ENCODE data around the gene RHBDL1.
"Not testable (repeated sequence)": the region's sequence is repeated elsewhere in the genome, so short reads cannot be mapped to it uniquely, and the experiment has no call there.

The RHBDL1 gene

DNA sequence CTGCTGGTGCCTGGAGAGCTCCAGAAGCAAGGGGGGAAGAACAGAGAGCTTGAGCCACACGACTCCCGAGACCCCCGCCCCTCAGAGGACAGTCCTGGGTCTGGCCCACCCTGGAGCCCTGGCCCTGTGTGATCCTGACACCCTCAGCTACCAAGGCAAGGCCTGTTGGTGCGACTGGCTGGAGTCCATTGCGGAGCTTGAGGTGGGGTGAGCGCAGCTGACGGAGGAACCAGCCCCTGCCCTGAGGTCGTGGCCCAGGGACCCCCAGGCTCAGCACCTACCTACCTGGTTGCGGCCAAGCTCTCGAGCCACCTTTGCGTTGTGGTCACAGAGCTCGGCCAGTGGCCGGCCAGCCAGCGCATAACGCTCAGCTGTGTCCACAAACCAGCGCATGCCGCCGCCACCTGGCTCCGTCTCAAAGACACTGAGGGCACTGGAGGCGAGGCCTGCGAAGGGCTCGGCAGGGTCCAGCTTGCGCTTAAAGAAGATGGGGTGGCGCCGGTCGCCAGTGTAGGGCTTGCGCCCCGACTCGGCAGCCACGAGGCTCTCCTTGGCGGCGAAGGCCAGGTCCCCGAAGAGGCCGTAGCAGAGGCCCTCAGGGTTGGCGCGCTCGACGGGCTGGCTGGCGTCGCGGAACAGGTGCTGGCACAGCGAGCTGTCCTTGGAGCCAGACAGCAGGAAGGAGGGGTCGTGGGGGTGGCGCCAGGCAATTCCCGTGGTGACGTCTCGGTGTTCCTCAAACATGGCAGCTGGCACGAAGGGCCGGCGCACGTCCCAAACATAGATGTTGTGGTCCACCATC is 11.2 kb downstream of the RHBDL1 start:
- DNase-seq (ENCODE audit: low spot score) = no peak

DNA sequence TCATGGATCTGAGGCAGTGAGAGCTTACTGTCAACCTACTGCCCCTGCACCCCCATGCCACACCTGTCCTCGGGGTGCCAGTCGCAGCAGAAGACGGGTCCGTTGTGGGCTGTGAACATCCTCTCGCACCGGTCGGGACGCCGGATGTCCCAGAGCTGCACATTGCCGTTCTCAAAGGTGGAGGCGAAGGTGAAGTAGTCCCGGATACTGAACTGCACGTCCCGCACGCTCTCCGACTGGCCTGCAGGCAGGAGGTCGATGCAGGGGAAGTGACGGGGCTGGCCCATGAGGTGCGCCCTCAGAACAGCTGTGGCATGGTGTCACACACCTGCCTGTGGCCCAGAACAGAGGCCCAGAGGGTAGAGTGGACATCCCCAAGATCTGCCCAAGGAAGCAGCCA is 12.0 kb downstream of the RHBDL1 start:
- no peak for DNase-seq (ENCODE audit: low spot score)

DNA sequence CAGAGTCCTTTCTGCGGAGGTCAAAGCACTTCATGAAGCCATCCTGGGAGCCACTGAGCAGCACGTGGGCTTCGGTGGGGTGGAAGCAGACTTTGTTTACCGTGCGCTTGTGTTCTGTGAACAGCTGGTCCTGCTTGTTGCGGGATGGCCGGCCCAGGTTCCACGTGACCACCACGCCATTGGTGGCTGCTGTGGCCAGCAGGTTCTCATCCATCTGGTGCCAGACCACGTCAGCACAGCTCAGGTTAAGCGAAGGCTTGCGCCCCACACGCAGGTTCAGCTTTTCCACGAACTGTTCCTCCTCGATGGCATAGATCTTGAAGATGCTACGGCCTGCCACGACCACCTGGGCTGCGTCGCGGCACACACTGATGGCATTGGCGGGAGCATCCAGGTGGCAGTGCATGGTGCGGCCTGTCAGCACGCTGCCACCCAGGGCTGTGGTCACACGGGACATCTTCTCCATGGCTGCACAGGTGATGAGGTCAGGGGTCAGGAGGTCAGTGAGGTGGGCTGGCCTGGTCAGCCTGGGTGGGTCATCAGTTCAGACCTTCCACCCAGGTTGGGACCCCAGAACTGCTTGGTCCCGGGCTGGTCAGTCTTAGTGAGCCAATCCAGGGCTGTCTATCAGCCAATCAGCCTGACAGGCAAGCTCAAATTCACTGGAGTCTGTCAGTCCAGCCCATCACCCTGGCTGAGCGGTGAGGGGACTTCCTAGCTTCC is 13.9 kb downstream of the RHBDL1 start:
- DNase-seq (ENCODE audit: low spot score) = no peak

DNA sequence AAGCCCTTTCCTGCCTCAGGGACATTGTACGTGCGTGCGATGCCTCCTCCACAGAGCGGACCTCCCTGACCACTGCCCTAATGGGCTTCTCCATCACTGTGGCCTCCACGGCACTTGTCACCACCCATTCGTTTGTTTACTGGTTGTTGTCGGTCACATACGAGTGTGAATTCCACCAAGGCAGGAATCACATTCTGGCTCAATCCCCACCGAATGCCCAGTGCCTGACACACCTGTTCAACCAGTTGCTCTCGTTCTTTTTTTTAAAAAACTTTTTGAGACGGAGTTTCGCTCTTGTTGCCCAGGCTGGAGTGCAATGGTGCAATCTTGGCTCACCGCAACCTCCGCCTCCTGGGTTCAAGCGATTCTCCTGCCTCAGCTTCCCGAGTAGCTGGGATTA is 15.8 kb downstream of the RHBDL1 start:
- not testable (repeated sequence) for DNase-seq (ENCODE audit: low spot score)

DNA sequence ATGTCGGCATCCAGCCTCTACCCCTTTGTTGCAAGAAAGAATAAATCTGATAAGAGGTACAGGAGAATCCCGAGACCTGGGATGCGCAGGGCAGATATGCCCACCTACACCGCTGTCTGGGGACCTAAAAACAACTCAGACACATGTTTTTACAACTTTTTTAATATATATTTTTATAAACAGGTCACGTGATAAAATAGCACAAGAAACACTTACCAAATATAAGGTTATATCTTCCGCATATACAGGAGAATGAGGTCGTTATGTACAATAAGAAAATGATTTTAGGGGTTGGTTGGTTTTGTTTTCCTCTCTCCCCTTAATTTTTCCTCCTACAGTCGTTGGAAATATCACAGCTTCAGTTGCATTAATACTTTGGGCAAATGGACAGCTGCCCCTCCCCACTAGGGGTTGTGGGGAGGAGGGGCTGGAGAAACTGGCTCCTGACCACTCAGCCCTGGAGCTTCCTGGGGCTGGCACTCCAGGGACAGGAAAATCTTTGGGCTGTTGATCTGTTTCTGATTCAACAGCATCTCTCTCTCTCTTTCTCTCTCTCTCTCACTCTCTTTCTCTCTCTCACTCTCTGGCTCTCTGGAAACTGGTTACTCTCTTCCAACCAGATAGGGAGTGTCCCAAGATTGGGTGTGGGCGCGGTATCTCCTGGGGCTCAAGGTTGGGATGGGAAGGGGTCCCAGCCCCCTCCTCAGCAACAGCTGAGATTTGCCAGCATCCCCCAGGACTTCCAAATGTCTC is 17.1 kb downstream of the RHBDL1 start:
- no peak for DNase-seq (ENCODE audit: low spot score)

DNA sequence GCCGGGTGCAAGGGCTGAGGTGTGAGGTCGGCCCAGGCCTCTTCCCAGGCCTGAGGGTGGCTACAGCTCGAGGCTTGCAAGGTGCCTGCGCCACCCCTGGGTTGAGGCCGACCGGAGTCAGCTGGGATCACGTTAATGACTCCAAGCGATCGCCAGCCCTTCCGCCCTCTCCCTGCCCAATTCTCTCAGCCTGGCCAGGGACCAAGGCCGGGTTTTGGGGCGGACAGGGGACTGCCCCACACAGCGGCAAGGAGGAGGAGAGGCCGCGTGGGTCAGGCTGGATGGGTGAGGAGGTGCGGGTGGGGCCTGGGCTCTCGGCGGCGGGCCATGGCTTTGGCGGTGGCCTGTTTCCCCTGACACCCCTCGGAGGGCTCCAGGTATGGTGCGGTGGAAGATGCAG is 17.9 kb downstream of the RHBDL1 start:
- DNase-seq (ENCODE audit: low spot score) = no peak

DNA sequence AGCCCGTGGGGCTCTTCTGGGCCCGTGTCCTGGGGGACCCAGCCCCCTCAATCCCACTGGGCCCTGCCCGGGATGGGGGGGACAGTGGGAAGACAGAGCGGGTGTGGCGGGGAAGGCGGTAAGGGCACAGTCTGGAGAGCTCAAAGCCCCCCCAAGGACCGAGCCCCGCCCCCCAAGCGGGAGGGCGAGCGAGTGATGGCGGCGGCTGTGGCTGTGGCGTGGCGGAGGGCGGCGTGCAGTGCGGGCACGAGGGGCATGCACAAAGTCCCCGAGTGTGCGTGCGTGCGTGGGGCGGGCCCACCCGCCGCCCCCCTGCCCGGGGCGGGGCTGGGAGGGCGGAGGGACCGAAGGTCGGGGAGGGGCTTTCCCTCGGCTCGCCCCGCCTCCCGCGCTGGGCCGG is 18.3 kb downstream of the RHBDL1 start:
- no peak for DNase-seq (ENCODE audit: low spot score)

DNA sequence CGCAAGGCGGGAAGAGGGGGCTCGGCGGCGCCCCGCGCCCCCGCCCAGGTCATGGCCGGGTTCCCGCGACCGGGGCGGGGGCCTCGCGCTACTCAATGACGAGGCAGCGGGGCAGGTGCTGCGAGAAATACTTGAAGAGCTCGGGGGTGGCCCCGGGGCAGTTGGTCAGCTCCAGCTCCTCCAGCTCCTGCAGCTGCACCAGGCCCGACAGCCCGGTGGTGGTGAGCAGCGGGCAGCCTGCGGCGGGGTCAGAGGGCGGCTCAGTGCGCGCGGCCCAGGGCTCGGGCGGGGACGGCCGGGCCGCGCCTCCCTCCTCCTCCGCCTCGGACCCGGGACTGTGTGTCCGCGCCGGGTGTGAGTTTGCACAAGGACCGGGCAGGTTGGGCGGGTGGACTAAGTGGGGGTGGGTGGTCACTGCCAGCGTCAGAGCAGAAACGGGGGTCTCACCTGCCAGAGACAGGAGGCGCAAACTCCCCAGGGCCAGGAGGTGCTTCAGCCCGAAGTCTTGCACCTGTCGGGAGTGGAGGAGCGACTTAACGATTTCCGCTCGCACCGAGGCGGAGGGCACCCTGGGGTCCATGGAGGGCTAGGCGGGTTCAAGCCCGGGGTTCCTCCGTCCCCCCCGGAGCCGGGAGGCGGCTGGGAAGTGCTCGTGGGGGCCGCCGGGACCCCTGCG is 18.9 kb downstream of the RHBDL1 start:
- DNase-seq (ENCODE audit: low spot score) = no peak

DNA sequence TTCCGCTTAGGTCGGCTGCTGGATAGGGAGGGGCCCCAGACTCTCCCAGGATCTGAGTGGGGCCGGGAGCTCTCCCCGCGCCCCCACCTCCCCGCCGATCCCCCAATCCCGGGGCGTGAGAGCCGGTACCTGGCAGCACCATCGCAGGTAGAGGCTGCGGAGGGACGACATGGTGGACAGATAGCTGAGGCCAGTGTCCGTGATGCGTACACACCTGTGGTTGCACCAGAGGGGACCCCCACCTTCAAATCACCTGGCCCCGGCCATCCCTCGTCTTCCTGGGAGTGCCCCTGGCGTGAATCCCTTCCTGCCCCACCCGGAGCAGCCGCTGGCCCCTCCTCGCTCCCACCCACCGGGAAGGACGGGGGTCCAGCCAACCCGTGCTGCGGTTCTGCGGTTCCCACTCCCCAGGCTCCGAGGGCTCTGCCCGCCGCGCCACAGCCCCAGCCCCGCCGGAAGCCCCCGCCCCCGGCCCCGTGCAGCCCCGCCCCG is 19.4 kb downstream of the RHBDL1 start:
- DNase-seq (ENCODE audit: low spot score) = no peak

DNA sequence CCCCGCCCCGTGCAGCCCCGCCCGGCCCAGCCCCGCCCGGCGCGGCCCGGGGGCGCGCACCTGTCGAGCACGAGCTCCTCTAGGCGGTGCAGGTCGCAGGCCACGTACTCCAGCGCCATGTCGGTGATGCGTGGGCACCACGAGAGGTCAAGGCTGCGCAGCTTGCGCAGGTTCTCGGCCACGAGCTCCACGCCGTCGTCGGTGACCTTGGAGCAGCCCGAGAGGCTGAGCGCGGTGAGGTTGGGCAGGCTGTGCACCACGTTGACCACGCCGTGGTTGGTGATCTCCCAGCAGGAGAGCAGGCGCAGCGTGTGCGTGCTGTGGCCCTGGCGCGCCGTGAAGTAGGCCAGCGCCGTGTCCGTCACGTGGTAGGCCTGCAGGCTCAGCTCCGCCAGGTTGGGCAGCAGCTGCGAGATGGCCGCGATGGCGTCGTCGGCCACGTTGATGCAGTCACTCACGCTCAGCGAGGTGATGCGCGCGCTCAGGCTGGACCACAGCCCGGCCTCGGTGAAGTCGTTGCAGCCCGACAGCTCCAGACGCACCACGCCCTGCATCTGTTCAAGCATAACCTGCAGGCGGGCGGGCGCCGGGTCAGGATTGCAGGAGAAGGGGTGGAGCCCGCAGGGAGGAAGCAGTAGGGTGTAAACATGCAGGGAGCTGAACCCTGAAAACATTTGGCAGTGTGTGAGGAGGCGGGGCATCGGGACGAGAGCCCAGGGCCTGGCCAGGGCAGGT is 20.1 kb downstream of the RHBDL1 start:
- DNase-seq (ENCODE audit: low spot score) = peak; percentile 67

DNA sequence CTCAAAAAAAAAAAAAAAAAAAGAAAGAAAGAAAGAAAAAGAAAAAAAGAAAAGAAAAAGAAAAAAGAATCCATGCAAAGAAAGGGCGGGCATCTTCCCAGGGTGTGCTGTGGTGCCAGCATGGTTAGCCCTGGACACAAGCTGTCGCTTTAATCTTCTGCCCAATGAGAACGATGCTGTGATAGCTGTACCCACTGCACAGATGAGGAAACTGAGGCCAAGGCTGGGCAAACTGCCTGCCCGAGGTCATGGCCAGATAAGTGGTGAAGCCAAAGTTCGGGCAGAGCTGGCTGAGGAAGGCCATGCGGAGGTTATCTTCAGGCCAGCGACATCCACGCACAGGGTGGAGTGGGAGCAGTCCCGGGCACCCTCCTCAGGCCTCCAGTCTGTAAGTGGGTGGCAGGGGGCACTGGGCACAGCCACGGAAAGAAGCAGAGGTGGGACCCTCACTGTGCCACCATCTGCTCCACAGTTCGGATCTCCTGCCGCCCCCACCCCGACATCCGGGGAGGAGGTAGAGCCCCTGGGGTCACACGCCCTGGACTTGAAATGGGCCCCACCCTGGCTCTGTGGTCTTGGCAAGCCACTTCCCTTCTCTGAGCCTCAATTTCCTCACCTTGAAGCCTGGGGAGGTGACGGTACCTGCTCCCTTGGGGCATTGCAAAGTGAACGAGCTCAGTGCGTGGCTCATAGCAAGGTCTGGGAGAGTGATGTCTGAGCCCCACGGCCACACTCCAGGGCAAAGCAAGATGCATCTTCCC is 23.6 kb downstream of the RHBDL1 start:
- DNase-seq (ENCODE audit: low spot score) = no peak

DNA sequence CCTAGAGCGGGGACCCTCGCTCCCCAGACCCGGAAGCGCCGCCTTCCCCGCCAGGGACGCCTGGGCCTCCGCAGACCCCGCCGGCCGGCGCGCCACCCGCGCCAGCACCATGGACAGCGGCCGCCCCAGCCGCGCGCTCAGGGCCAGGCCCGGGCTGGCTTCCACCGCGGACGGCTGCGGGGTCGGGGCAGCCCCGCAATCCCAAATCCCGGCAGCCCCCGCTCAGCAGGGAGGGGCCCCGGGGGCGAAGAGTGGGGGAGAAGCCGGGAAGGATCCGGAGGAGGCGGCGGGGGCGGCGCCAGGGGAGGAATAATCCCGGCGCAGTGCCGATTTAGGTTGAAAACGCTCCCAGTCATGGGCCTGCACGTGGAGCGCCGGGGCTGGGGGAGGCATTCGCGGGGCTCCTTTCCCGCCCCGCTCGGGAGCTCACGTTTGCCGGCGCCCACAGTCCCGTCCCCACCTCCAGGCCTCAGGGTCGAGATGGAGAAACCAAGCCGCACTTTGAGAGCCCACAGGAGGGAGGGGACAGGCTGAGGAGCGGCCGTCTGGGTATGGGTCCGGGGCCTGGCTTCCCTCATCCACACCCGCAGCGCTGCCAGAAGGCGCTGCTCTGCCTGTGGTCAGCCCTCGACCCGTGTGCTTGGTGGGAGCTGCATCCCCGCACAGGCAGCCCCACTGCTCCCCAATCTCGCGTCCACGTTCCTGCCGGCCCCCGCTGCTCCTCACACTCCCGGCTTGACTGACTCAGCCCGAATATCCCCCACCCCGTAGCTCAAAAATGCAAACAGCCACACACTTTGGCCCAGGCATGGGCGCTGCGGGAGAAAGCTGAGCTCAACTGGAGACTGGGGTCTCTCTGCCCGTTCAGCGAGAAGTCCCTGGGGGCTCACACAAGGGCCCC is 25.5 kb downstream of the RHBDL1 start:
- DNase-seq (ENCODE audit: low spot score) = peak; percentile 43

DNA sequence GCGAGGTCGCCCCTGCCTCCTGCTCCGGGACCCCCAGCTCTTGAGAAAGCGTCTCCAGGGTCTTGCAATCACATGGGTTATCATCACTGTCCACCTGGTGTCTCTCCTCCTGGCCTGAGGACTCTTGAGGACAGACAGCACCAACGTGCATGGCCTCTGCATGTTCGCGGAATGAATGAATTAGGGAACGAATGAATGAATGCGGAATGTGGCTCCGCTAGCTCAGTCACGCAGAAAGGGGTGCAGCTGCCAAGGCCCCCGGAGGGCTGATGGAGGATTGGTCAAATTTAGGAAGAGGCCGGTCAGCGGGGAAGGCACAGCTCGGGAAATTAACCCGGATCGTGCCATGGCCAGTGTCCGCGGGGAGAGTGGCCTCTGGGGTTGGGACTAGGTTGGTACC is 26.9 kb downstream of the RHBDL1 start:
- DNase-seq (ENCODE audit: low spot score) = no peak

DNA sequence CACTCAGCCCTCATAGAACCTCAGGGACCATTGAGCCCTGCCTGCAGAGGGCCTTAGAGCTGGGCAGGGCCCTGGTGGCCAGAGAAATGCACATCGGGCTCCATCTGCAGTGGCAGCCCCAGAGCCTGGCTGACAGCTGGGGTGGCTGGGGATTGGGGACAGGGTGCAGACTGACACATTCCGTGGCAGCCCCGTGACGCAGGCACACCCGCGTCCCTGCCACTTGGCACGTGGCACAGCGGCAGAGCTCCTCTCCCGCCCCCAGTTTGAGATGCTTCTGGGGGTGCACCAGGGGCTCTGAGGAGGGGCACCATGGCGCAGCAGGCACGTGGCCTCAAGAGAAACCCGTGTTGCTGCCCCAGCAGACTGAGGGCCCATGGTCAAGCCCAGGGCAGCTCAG is 27.9 kb downstream of the RHBDL1 start:
- DNase-seq (ENCODE audit: low spot score) = no peak

DNA sequence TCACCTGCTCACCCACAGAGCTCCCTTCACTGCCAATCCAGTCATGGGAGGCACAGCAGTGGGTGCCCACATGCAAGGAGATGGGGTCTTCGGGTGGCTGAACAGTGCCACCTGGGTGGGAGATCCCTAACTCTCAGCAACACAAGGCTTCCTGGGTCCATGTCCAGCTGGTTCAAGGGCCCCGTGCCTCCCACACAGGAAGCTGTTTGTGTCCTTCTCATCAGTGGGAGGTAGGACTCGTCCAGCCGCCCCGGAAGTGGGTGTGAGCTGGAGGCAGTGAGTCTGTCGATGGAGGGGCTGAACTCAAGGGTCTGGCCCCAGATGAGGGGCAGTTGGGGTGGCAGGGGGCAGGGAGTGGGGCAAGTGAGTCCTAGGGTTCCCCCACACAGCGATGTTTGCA is 28.6 kb downstream of the RHBDL1 start:
- no peak for DNase-seq (ENCODE audit: low spot score)

DNA sequence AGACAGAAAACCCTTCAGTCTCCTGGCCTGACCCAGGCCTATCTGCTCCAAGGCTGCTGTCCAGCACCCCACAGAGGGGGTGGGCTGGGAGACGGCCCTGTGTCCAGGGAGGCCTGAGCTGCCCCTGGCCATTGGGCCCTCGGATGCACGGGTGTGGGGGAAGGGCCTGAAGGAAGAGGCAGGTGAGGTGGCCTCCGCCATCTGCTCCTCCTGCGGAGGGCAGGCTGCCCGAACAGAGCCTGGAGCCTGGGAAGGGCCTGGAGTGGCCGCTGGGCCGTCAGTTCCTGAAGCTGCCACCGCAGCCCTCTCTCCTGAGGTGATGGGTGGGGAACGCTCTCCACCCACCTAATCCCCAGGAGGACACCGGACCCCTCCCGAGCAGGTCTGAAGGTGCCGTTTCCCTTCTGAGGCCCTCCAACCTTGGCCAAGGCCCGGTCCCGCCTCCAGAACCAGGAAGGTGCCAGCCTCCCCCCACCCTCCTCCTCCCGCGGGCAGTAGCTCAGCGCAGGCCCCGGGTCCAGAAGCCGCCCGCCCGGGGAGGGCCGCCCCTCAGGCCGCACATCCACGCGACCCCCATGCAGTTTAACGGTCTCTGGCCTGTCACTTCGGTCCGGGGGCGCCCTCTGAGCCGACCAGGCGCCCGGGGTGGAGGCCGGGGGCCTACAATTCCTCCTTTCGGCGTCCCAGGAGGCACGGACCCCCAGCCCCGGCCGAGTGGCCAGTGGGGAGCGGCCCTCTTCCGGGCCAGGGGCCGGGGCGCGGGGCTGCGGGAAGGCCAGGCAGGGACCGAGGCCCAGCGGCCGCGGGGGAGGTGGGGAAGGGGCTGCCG is 29.3 kb downstream of the RHBDL1 start:
- DNase-seq (ENCODE audit: low spot score) = no peak

DNA sequence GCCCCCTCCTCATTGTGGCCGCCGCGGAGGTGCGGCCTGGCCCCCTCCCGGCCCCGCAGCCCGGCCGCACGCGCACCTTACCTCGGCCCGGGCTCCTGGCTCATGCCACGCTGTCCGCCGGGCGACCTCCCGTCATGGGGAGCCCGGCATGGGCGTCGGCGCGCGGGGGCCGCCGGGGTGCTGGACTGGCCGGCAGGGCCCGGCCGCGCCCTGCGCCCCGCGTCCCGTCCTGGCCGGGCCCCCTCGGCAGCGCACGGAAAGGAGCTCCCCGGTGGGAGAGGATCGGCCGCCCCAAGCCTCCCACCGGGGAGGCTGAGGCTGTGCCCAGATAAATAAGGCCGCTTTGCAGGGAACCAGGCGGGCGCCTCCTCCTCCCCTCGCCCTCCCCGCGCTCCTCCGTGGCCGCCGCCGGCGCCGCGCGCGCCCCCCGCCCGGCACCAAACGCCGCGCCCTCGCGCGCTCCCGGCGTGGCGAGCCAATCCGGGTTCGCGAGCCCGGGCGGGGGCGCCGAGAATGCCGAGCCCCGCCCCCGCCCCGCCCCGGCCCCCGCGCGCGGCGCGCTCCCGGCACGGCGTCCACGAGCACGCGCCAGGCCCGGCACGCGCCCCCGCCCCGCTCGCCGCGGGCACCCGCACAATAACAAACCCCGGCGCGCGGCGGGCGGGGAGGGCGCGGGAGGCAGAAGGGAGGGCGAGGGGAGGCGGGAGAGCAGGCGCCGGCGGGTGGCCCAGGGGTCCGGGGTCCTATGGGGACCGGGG is 30.1 kb downstream of the RHBDL1 start, which contains the start of gene FBXL16:
FBXL16 (minus strand) TSS at position 371 of the 758 bp plus-strand sequence. CDS start 8,396 bp downstream, outside the sequence.
- DNase-seq (ENCODE audit: low spot score) = no peak
